SW480 (cell line): ENCODE data around the gene PIANP.

Experiments used
- DNase-seq: peaks from one replicate; pipeline ENCODE4 v3.0.0-alpha.2; 2016; ENCODE audit warnings: low spot score

Gene PIANP

DNA sequence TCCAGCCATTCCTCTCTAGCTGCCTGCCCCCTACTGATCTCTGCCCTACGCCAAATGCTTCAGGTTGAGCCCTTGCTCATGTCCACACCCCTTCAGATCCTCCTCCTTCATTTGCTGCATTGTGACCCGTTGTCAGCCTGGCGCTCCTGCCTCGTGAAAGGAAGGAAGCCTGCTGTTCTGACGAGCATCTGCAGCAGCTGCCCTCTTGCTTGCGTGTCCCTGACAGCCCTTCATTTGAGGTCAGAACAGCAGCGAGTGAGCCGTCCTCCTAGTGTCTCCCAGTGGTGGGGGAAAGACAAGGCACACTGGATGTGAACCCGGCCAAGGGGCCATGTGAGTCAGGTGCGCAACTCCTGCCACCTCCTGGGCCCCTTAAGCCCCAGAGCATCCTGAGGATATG lies 3.0 kb upstream of the PIANP start:
- DNase-seq: peak; percentile 64

DNA sequence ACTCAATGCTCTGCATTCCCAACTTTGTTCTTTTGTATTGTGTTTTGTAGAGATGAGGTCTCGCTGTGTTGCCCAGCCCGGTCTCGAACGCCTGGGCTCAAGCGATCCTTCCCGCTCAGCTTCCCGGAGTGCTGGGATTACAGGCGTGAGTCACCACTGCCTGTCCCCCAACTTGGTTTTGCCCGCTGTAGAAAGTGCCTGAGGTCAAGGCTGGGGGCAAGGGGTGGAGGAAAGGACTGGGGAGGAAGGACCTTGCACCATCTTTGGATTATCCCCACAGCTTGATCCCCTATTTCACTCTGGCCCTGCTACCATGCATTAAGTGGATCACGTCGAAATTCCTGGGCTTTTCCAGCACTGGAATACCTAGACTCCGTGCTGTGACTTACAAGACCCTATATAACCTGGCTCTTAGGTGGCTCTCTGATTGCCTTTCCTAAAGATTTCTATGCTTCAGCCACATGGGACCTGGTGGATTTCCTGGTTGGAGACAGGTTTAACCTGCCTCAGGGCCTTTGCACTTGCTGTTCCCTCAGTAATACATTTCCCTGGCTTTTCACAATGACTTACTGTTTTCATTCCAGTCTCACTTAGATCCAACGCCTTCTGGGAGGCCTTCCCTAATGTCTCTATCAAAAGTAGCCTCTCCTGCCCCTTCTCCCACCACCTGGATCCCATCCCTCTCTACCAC lies 608 bp upstream of the PIANP start:
- no peak for DNase-seq

DNA sequence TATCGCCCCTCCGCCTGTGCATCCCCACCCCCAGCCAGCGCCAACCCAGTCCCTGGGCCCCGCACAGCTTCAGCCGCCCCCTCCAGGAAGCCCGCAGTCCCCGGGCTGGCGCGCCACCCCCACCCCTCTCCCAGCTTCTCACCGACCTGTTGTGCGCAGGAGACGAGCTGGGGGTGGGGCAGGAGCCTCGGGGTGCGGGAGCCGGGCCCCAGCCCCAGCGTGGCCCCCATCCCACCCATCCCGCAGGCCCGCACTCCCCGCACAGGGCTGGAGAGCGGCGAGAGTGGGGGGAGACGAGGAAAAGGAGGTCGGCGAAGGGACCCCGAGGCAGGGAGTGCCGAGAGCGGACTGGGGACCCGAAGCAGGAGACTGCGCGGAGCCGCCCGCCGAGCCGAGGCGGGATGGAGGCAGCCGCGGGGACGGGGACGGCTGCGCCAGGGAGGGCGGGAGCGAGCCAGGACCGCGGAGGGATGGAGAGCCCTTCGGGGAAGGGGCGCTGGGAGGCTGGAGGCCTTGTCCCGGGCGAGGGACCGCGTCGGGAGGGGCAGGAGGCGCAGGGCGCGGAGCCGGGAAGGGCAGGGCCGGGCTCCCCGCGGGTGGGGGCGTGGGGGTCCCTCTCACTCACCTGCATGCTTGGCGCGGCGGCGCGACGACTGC lies 498 bp downstream of the PIANP start:
- no peak for DNase-seq

DNA sequence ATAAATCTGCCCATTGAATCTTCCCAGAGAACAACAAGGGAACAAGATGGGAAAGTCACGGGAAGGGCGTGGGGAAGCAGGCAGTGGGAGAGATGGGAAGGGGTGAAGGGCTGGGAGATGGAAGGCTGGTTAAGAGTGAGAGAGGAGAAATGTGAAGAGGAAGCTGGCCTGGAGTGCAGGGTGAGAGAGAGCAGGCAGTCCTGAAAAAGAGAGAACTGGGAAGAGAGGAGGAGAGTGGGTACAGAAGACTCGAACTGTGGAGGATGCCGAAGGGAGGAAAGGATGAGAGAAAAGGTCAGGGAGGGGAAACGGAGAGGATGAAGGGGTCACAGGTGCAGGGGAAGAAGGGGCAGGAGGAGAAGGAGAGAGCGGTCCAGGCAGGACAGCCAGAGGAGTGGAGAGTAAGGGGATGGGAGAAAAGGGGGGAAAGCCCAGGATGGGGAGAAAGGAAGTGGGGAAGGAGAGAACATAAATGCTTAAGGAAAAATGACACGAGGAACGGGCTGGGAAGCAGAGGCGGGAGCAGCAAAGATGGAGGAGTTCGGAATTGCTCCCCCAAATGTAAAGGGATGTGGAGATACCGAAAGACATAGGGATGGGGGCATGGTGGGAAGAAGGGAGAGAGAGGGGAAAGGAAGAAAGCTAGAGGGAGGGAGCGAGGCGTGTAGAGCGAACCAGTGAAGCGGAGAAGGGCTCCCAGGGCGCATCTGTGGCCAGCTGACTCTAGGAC lies 1.2 kb downstream of the PIANP start:
- no peak for DNase-seq

DNA sequence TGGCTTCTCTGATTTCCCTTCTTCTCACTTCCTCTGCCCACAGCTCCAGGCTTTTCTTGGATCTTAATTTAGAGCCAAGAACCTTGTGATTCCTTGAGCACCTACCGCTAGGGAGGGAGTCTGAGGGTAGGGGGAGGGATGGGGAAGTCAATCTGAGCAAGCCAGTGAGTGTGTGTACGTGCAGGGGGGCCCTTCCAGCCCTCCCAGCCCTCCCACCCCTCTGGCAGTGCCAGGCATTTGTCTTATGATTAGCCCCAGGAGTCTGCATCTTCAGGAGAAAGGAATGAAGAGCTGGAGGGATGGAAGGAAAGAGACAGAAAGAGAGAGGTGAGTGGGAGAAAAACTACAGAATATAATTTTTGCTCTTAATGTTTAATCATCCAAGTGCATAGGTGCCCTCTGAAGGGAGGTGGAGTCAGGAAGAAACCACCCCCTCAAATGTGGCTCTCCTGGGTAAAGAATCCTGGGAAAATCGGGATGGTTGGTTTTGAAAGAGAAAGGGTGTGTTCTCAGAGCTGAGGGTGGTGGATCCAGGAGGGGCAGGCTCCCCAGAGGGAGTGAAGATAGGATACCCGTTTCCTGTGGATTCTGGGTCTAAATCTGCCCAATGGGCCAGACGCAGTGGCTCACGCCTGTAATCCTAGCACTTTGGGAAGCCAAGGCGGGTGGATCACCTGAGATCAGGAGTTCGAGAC lies 2.1 kb downstream of the PIANP start:
- DNase-seq: no peak

DNA sequence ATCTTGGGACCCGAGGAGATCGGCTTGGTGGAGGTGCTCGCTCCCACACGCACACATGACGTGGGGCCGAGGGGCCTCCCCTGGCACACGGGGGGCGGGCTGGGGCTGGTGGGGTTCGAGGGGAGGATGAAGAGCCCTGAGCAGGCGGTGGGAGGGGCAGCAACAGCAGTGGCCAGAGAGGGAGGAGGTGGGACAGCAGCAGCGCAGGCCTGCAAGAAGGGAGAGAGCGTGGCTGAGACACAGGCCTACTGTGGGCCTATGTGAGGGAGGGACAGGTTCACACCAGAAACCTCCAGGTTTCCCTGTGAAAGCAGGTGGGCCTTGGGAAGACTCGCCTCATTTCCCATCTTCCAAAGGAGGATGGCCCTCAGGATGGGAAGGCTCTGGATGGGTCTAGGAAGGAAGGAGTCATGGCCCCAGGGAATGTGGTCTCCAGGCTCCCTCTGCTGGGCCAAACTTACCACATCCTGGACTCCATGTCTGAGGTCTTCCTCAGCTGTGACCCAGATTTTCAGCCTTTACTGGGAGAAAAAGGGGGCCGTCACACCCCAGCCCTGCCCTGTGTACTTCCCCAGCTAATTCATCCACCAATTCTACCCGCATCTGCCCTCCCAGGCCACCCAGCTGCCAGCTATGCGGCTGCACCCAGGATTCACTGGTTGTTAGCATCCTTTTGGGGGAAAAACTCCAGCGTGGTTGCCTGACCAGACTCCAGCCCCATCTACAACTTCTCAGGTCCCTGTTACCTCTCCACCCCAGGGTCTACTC lies 2.8 kb downstream of the PIANP start:
- peak; percentile 76 for DNase-seq

DNA sequence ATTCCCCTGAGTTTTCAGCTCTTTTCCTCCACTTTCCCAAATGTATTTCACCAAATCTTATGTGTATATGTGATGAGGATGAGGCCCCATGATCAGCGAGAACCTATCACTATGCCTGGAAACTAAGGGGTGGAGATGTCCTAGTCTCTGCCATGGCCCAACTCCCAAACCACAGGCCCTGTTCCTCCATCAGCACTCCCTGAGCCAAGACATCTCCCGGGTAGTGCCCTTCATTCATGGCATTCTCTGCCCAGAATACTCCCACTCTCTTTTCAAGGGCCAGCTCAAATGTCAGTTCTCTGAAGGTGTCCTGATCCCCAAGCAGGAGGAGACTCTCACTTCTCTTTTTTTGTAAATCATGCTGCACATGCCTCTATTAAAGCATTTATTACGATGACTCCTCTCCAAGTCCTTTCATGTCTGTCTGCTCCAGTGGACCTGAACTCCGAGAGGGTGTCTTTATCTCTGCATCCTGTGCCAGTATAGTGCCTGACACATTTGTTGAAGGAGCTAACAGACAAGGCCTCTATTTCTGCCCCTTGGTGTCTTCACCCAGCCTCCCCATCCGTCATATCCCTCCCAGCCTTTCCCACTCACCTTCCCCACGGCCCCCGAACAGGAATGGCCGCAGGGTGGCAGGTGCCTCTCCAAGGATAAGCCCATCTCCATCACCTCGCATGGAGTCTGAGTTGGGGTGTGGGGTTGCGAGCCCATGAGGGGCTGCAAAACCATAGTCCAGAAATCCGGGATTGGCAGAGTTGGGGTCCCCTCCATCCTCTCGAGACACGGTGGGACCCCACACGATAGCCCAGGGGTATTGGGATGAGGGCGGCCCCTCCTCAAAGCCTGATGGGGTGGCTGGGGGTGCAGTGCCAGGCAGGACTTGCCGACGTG lies 3.7 kb downstream of the PIANP start:
- no peak for DNase-seq

DNA sequence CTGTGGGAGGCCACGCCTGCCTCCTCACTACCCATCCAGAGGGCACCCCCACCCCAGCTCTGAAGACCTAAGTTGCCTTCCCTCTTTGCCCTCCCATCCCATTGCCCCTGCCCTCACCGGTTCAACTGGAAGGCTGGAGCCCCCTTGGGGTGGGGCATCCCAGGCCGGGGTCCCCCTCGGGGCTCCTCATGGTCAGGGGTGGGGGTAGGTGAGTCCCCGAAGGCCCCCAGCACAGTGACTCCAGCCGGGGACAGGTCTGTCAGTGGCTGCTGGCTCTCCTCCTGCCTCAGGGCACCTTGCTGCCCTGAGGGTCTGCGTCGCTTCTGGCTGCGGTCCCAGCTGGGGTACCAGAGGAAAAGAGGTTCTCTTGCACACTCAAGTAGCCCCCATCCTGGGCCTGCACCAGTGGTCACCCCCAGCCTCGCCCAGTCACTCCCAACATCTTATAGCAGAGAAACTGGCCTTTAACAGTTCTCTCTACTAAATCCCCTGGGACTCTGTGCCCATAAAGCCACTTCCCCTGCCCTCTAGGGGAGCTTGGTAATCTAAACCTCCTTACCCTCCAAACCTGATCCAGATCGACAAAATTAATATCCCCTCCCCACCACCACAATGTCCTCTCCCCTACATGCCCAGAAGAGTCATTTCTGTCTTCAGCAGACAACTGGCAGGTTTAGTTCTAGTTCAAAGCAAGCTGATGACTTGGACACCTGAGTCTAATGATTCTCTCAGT lies 5.1 kb downstream of the PIANP start:
- no peak for DNase-seq

DNA sequence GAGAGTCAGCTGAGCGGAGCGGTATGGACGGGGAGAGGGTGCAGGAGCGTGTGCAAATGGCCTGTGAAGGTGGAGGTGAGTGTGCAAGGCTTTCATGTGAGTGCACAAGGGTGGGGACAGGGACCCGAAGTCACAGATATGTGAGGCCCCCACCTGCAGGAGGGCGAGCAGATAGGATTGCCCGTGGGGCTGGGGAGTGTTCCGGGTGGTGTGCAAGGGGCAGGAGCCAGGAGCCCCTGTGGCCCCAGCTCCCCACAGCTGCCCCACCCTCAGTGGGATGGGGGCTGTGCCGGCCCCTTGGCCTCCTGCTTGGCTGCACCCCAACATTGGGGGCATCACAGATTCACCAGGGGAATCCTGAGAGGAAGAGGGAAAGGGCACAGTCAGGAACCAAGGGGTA lies 5.9 kb downstream of the PIANP start:
- no peak for DNase-seq

DNA sequence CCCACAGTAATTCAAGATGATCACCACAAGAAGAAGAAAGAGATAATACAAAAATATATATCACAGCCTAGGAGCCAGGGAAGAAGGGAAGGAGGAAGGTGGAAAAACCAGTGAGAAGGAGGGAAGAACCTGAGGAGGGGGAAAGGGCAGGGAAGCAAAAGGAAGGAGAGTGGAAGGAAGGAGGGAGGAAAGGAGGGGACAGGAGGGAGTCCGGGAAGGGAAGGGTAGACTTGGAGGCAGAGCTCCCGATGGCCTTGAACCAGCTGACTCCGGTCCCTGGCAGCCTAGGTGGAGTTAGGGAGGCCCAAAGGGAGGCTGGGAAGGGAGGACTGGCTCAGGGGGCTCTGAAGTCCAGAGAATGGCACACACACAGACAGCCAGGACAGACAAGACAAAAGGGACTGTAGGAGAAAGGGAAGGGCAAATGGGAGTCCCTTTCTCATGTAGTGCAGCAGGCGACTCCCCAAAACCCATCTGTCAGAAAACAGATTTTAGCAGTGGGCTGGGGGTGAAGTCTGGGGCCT lies 6.7 kb downstream of the PIANP start:
- DNase-seq: no peak

DNA sequence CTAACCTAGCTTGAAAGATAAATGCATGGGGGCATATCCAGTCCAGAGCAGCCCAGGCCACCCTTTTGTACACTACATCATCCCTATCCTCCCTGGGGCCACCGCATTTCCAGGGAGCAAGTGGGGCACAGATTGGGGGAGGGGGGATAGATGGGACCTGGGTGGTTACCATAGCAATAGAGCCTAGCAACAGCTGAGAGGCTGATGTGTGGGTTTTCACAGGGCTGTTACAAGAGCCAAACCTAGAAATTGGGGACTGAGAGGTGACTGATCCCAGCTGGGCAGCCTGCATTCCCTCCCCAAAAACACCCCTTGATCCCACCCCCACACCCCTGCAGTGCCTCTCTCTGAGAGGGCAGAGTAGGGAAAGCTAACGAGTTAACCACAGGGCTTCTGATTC lies 7.7 kb downstream of the PIANP start:
- DNase-seq: no peak

DNA sequence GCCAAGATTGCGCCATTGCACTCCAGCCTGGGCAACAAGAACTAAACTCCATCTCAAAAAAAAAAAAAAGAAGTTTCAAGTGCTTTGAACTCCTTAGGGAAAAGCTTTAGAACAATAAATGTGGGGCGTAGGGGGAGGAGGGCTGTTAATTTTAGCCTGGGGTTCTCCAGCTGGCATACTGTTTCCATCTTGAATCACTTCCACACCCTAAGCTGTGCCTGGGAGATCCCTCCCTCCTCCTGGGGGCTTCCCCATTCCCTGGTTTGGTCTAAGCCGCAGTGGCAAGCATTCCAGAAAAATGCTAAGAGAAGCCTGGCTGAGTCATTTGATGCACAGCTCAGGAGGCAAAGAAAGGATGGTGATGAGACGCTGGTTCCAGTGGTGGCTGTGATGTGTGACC lies 9.1 kb downstream of the PIANP start:
- DNase-seq: no peak

DNA sequence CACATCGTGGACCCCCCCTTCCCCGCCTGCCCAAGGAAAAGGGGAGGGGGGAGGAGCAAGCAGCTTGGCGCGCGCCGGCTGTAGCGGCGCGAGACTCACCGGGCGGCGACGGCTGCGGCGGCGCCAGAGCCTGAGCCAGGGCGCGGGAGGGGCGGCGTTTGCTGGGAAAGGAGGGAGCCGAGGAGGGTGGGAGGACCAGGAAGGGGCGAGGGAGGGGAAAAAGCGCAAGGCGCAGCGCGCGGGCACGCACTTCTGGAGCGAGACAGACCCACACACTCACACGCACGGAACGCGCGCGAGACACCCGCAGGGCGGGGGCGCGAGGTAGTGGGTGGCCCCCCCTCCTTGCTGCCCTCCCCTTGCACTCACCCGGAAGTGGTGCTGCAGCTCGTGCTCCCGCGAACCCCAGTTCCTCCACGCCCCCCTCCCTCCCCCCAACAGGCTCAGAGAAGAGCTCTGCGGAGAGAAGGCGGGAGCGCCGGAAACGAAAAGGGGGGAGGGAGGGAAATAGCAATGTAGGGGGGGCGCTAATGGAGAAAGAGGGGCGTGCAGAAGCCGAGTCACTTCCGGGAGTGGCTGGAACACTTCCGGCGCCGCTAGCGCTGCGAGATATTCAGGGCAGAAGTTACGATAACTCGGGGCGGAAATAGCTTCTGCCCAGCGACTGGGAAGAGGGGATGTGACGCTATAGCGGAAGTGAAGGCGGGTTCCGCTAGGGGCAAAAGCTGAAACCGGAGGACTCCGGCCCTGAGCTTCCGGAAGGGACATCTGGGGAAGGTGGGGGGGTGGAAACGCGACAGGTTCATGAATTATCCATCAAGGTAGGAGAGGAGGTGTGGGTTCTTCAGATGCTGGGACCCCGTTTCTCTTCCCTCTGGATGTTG lies 11.4 kb downstream of the PIANP start, which contains the start of gene ZNF384:
TSS of gene ZNF384 (minus strand) at position 377 of the 884 bp plus-strand sequence. CDS start 9,855 bp downstream, outside the sequence.
- peak; percentile 100 for DNase-seq

DNA sequence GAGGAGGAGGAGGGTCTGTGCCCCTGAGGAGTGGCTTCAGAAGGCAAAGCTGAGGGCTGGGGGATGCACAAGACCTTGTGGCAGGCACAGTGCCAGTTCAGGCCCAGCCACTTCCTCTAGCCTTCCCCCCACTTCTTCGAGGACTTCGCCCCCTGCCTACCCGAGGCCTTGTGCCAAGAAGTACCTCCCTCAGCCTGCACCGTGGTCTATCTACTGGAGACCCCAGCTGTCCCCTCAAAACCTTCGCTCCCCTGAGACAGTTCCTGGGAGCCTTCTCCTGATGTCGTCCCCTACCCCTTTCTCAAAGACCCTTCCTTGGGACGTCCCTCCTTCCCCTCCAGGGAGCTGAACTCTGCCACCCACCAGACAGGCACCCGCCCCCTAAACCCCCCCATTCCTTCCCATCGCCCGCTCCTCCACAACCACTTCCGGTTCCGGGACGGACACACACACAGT lies 12.0 kb downstream of the PIANP start:
- DNase-seq: no peak

DNA sequence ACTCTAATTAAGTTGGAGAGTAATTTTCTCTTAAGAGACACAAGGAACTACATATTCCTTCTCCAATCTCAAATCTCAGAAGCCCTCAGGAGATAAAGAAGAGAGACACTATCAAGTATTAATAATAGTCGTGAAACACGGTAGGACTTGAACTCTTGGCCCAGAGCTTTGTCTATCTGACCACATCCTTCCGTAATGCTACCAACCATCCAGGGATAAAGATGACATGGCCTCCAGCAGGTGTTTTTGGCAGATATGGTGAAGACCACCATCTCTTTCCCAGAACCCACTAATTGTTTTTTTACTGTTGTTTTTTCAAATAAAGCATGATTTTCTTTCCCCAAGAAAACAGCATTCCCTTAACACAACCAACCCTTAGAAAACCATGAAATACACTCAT lies 14.8 kb downstream of the PIANP start:
- DNase-seq: no peak

DNA sequence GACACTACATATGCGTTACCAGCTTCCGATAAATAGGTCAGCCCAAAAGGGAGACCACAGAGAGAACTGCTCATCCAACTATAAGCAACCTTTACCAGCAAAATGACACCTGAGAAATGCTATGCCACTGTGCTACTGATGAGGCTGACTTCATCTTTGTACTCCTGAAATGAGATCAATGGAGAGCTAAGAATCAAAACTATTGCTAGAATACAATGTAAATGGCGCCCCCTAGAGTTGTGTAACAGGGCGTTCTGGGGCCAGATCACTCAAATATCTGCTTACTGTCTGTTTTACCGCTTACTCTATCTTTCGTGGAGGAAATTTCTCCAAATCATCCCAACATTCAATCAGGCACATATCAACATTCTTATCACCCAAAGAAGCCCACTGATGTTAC lies 16.0 kb downstream of the PIANP start:
- DNase-seq: peak; percentile 60

DNA sequence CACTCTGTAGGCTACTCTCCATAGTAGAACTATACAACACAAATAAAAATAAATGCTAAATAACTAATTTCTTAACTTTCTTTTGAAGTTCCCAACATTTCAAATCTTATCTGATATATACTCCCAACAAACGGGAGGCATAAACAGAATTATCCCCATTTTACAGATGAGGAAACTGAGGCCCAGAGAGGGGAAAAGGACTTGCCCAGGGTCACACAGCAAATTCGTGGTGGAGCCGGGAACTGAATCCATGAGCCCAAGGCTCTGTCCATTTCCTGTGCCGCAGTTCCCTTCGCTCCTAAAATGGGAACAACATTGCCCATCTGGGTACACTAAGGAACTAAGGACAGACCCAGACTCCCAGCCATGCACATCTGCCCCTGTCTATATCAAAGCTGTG lies 23.7 kb downstream of the PIANP start:
- DNase-seq: no peak

DNA sequence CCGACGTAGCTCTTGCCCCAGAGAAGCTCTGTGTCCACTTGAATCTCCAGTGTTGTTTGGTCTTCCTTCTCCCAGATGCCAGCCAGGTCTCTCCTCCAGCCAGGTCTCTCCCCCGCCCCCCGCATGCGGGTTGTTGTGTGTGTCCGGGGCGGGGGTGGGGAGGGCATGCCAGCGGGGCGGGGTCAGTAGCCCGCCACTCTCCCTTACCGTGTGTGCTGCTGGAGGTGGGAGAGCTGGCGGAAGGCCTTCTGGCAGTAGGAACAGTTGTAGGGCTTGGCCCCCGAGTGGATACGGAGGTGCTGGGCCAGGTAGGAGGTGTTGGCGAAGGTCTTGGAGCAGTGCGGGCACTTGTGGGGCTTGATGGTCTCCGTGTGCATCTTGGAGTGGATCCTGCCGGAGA lies 28.5 kb downstream of the PIANP start:
- no peak for DNase-seq
